ENCODE results near the gene C1QC.

- TF ChIP-seq POLR2A (IDR thresholded peaks at IDR 0.05; ENCODE audit: control extremely low read depth in 1 of 2, low read depth in 2 of 2, low read length in 2 of 2) (no peak), CHD2 (IDR thresholded peaks at IDR 0.05; ENCODE audit: low read length) (no peak), CTCF (IDR thresholded peaks at IDR 0.05; ENCODE audit: control extremely low read depth in 1 of 3, insufficient read depth in 1 of 3, low read depth in 1 of 3, low read length in 3 of 3) (no peak), YY1 (IDR thresholded peaks at IDR 0.05; ENCODE audit: low read depth, low read length) (no peak), MAX (IDR thresholded peaks at IDR 0.05) (no peak), RNF2 (IDR thresholded peaks at IDR 0.05; ENCODE audit: borderline replicate concordance, low read depth, low read length, missing control alignments, poor library complexity, severe bottlenecking) (no peak), RAD21 (IDR thresholded peaks at IDR 0.05 in 1 of 2, conservative IDR thresholded peaks at IDR 0.05 in 1 of 2; ENCODE audit: low read depth in 2 of 2, low read length in 2 of 2) (no peak), CEBPB (IDR thresholded peaks at IDR 0.05; ENCODE audit: low read depth, low read length) (no peak), POLR2AphosphoS5 (IDR thresholded peaks at IDR 0.05; ENCODE audit: low read depth, low read length) (no peak), ATF3 (IDR thresholded peaks at IDR 0.05; ENCODE audit: insufficient read depth, low read depth, low read length) (no peak), HDAC2 (IDR thresholded peaks at IDR 0.05; ENCODE audit: borderline replicate concordance in 1 of 2, low read depth in 2 of 2, low read length in 2 of 2) (no peak), RFX5 (IDR thresholded peaks at IDR 0.05; ENCODE audit: borderline replicate concordance, low read depth, low read length) (no peak), EP300 (IDR thresholded peaks at IDR 0.05; ENCODE audit: borderline replicate concordance in 1 of 2, low read depth in 2 of 2, low read length in 2 of 2) (no peak), TBP (IDR thresholded peaks at IDR 0.05; ENCODE audit: low read depth, low read length) (no peak)
These were observed 34.8 kb downstream of the C1QC start for GRCh38 chr1:22677931-22678896.

All from H1 (cell line).